Fibroblast of mammary gland (primary cell): ENCODE data around the gene HEG1.
"Not testable (repeated sequence)": the region's sequence is repeated elsewhere in the genome, so short reads cannot be mapped to it uniquely, and the experiment has no call there.

Experiments
- DNase-seq: peaks from one replicate; pipeline ENCODE4 v3.0.0-alpha.2; 2010; ENCODE audit warnings: low read depth
- H3K4me3 ChIP-seq: 2 replicates; pipeline ENCODE4 v1.5.1; 2011; ENCODE audit warnings: low read depth, mild to moderate bottlenecking, low read length, moderate library complexity; ENCODE audit not compliant: control insufficient read depth
- TF ChIP-seq, protein P1 (sequence below): conservative IDR thresholded peaks from 2 replicates; pipeline ENCODE4 v1.5.1; 2011; ENCODE audit warnings: low read depth, low read length, inconsistent platforms; ENCODE audit not compliant: control insufficient read depth, insufficient read depth

The HEG1 gene

DNA sequence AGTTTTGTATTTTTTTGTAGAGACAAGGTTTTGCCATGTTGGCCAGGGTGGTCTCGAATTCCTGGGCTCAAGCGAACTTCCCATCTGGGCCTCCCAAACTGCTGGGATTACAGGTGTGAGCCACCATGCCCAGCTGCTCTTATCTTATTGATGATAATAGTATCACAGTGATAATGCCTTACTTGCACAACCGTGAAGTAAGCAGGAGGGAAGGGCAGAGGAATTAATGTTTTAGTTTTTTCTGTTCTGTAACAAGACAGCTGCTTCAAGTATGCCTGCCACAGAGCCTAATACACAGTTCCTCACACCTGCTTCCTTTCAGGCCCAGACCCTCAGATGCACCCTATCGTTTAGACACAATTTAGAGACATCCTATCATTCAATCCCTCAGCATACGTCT, 95.1 kb downstream of the HEG1 start:
- no peak for DNase-seq
- no peak overlapping the region for H3K4me3 ChIP-seq
- TF ChIP-seq, protein P1, sequence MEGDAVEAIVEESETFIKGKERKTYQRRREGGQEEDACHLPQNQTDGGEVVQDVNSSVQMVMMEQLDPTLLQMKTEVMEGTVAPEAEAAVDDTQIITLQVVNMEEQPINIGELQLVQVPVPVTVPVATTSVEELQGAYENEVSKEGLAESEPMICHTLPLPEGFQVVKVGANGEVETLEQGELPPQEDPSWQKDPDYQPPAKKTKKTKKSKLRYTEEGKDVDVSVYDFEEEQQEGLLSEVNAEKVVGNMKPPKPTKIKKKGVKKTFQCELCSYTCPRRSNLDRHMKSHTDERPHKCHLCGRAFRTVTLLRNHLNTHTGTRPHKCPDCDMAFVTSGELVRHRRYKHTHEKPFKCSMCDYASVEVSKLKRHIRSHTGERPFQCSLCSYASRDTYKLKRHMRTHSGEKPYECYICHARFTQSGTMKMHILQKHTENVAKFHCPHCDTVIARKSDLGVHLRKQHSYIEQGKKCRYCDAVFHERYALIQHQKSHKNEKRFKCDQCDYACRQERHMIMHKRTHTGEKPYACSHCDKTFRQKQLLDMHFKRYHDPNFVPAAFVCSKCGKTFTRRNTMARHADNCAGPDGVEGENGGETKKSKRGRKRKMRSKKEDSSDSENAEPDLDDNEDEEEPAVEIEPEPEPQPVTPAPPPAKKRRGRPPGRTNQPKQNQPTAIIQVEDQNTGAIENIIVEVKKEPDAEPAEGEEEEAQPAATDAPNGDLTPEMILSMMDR = no peak

DNA sequence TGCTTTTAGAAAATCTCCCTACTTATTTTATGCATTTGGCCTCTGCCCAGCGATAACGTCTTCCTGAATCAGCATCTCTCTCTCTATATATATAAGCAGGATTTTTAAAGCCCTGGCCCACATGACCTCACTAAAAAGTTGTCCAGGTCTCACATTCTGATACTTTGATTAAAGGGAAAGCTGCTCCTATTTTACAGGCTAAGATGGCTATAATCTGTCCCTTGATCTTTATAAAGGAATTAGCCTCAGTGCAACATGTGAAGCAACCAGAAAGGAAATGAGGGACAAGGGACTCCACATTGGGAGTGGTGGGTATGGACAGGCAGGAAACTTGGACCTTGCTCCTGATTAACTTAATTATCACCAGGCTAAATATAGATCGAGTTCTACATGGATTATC, 95.7 kb downstream of the HEG1 start:
- DNase-seq = no peak
- TF ChIP-seq, protein P1 = no peak
- no peak overlapping the region for H3K4me3 ChIP-seq

DNA sequence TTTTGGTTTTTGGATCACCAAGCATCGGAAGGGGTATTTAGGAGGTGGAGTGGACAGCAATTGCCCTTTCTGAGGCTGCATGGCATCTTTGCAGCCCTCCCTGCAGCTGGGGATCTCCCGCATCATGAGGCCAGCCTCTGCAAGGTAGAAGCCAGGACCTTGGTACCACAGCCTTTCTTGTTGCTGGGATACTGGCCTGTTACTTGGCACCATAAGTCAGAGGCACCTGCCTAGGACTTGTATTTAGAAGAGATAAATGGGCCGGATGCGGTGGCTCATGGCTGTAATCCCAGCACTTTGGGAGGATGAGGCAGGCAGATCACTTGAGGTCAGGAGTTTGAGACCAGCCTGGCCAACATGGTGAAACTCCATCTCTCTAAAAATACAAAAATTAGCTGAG, 97.8 kb downstream of the HEG1 start:
- not testable (repeated sequence) for H3K4me3 ChIP-seq
- peak; percentile 14 for DNase-seq

DNA sequence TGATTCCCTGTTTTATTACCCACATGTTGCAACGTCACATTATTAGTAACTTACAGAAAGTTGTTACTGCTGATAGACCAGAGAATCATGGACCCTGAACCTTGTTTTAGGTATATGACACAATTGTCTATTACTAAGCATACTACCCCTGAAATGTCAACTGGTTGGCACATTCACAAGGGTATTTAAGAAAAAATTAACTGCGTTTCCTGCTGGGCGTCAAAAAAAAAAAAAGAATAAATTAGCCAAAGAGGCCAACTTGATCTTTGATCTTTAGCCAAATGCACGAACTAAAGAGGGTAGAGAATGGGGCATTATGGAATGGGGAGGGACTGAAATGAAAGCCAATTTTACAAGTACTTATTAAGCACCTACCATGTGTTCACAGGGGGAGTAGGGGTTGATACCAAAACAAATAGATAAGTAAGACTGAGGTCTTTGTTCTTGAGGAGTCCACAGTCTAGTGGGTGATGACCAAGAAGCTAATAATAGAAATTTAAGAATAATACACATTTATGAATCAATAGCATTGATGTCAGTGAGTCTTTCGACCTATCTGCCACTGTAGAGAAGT, 103.4 kb downstream of the HEG1 start:
- no peak overlapping the region for H3K4me3 ChIP-seq
- TF ChIP-seq, protein P1 = no peak
- no peak for DNase-seq

DNA sequence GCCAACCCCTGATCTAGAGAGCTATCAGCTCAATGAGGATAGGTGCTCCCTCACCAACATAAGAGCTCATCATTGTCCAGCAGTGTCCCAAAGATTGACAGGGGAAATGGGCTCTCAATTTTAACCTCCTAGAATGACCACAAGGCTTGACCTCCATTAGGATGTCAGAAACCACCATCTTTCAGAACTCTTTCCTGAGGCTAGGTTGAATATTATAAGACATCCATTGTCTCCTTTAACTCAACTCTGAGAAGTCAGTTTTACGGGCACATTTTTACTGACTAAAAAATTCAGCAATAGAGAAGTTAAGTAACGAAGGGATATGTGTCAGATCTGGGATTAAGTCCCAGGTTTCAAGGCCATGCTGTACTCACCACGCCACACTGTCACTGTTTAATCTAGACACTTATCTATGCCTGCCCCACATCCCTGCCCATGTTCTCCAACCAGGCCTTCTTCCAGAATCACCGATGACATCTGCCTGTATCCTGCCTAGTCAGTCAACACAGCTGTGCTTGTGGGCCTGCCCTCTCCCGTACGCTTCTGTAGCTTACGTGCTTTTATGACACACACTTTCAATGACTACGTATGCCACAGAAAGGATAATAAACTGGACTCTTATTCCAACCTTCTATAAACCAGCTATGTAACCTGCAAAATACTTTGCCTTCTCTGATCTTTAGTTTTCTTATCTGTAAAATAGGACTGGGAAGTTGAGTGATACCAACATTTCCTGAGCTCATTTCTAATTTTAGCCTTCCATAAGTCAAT, 104.1 kb downstream of the HEG1 start:
- TF ChIP-seq, protein P1 = no peak
- no peak overlapping the region for H3K4me3 ChIP-seq
- peak; percentile 74 for DNase-seq

DNA sequence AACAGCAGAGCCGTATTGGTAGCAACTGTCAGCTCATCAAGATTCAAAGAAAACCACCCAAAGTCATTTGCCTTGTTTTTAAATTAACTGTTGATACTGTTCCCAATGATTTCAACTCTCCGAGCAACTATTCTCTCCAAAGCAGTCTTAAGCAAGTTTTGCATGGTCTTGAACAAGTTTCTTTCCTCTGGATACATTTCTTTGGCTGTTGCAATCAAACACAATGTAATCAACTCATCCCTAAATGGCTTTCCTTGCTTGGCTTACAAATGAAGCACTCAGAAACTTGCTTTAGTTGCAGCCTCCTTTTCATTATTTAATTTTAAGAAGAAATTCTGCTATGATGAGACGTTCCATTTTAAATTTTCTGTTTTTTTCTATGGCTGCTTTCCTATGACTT, 105.8 kb downstream of the HEG1 start:
- TF ChIP-seq, protein P1 = no peak
- no peak for DNase-seq
- H3K4me3 ChIP-seq = no peak overlapping the region

DNA sequence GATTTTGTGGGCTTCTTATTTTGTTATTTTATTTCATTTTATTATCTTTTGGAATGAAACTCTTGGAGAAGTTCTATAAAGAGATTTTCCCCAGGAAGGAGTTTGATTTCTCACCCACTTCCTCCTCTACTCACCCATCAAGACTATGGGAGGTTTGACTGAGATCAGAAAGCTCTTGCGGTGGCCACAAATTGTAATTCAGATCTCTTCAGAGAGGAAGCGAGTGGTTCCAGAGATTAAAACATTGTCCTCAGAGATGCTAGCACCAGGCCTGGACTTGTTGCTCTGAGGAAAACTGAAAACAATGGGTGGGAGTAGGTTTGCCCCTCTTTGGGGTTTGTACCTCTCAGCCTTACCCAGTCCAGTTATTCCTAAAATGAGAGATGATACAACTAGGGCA, 113.2 kb downstream of the HEG1 start:
- no peak for DNase-seq
- TF ChIP-seq, protein P1 = no peak
- H3K4me3 ChIP-seq = no peak overlapping the region
